Endothelial cell of umbilical vein (primary cell): Measurements from ENCODE around the gene SYMPK. TPM values are rescaled to one million over a fixed set of nuclear protein-coding genes. Genes with fewer than 3 reads are reported as not detected.
A peak's percentile ranks its signal among the peaks of the same experiment; 100 is the strongest.

Experiments
- BruUV-seq: library from RNA; stranded (reverse); fragments of 400-500 nt; replicated peaks from 2 replicates; lab custom pipeline; 2021; lab: Mats Ljungman, UMichigan
- CTCF ChIA-PET: fragments of 300-600, 350-600 bp; sonication (Branson Sonifier 250); formaldehyde crosslinking; loops from one replicate; lab custom pipeline; 2021; ENCODE audit warnings: antibody characterized with exemption, inconsistent platforms; lab: Charles Lee
- POLR2A ChIA-PET: fragments of 300-600, 350-600 bp; sonication (Branson Sonifier 250); formaldehyde crosslinking; loops from one replicate; lab custom pipeline; 2021; ENCODE audit warnings: antibody characterized with exemption, inconsistent platforms; lab: Charles Lee
- DNase-seq: peaks from one replicate; pipeline ENCODE4 v3.0.0-alpha.2; 2011; ENCODE audit warnings: low read depth, low spot score
- FAIRE-seq: peaks from 2 replicates; lab custom pipeline; 2011; peaks lifted over from hg19 to GRCh38; lab: Jason Lieb, UNC
- H2AFZ ChIP-seq: 2 replicates; pipeline ENCODE4 v1.6.0; 2012; ENCODE audit warnings: low read depth, low read length, control low read depth, inconsistent platforms
- H3K27ac ChIP-seq: 2 replicates; pipeline ENCODE4 v1.5.1; 2011; ENCODE audit warnings: low read depth, mild to moderate bottlenecking, control low read depth, low read length, moderate library complexity; ENCODE audit not compliant: insufficient read depth
- H3K27me3 ChIP-seq, 2 experiments: 2 replicates each; pipeline versions ENCODE4 v1.6.0 to v1.6.1; 2011; ENCODE audit warnings: low read length in 2 of 2, mixed read lengths in 1 of 2; ENCODE audit not compliant: control insufficient read depth in 2 of 2, insufficient read depth in 2 of 2
- H3K36me3 ChIP-seq, 2 experiments: 2 replicates in 1 of 2; 3 replicates in 1 of 2; pipeline ENCODE4 v1.5.1; 2011; ENCODE audit warnings: low read length in 2 of 2, mild to moderate bottlenecking in 1 of 2, moderate library complexity in 1 of 2; ENCODE audit not compliant: control insufficient read depth in 2 of 2, insufficient read depth in 2 of 2; ENCODE audit errors: extremely low read depth in 1 of 2
- H3K4me1 ChIP-seq: 3 replicates; pipeline ENCODE4 v1.5.1; 2011; ENCODE audit warnings: mild to moderate bottlenecking, low read length; ENCODE audit not compliant: control insufficient read depth, insufficient read depth; ENCODE audit errors: extremely low read depth
- H3K4me2 ChIP-seq: 2 replicates; pipeline ENCODE4 v1.6.1; 2011; ENCODE audit warnings: low read length, control low read depth, mixed read lengths; ENCODE audit not compliant: insufficient read depth
- H3K4me3 ChIP-seq, 3 experiments: fragments of 200-600 bp in 1 of 3; sonication (generic), shearing (Covaris generic) in 1 of 3; replicated peaks in 1 of 3; 2 replicates each; pipeline ENCODE4 v1.5.1; 2011 to 2016; ENCODE audit warnings: control low read depth in 3 of 3, low read length in 3 of 3, mild to moderate bottlenecking in 2 of 3, inconsistent platforms in 1 of 3, low read depth in 1 of 3, moderate library complexity in 1 of 3; ENCODE audit not compliant: insufficient read depth in 1 of 3
- H3K79me2 ChIP-seq: 2 replicates; pipeline ENCODE4 v1.6.0; 2012; ENCODE audit warnings: low read length, inconsistent platforms; ENCODE audit not compliant: control insufficient read depth, insufficient read depth
- H3K9ac ChIP-seq: replicated peaks from 2 replicates; pipeline ENCODE3; 2011; ENCODE audit warnings: low read length, control low read depth; ENCODE audit not compliant: insufficient read depth; ENCODE audit errors: extremely low read depth
- H3K9me1 ChIP-seq: replicated peaks from 3 replicates; pipeline ENCODE4 v1.6.0; 2011; ENCODE audit warnings: mild to moderate bottlenecking, low read length; ENCODE audit not compliant: control insufficient read depth, insufficient read depth; ENCODE audit errors: extremely low read depth
- H3K9me3 ChIP-seq: replicated peaks from 2 replicates; pipeline ENCODE4 v1.5.1; 2012; ENCODE audit warnings: low read length, inconsistent platforms; ENCODE audit not compliant: control insufficient read depth, insufficient read depth
- H4K20me1 ChIP-seq: replicated peaks from 2 replicates; pipeline ENCODE3; 2011; ENCODE audit warnings: mild to moderate bottlenecking, low read length; ENCODE audit not compliant: control insufficient read depth, insufficient read depth; ENCODE audit errors: extremely low read depth
- CTCF ChIP-seq, 2 donors: IDR thresholded peaks; 1 replicate in 1 of 2; 2 replicates in 1 of 2; pipeline ENCODE4 v1.5.1; 2011; ENCODE audit warnings: low read length in 2 of 2, mild to moderate bottlenecking in 2 of 2, moderate library complexity in 2 of 2, control low read depth in 1 of 2, inconsistent platforms in 1 of 2, low read depth in 1 of 2; ENCODE audit not compliant: insufficient read depth in 1 of 2; ENCODE audit errors: extremely low read depth in 1 of 2
- EZH2 ChIP-seq: IDR thresholded peaks from 2 replicates; pipeline ENCODE4 v1.6.1; 2012; ENCODE audit warnings: borderline replicate concordance, low read depth, mild to moderate bottlenecking, moderate library complexity, low read length, inconsistent platforms; ENCODE audit not compliant: severe bottlenecking
- FOS ChIP-seq: IDR thresholded peaks from 2 replicates; pipeline ENCODE4 v1.6.1; 2011; ENCODE audit warnings: mild to moderate bottlenecking, low read length, moderate library complexity, borderline replicate concordance; ENCODE audit not compliant: insufficient read depth
- GATA2 ChIP-seq: IDR thresholded peaks from 2 replicates; pipeline ENCODE4 v1.7.0; 2011; ENCODE audit warnings: low read depth, mild to moderate bottlenecking, moderate library complexity, mixed read lengths, low read length; ENCODE audit not compliant: insufficient read length, insufficient read depth
- JUN ChIP-seq: IDR thresholded peaks from 2 replicates; pipeline ENCODE4 v1.6.1; 2011; ENCODE audit warnings: borderline replicate concordance, low read depth; ENCODE audit not compliant: insufficient read length, insufficient read depth
- MAX ChIP-seq: IDR thresholded peaks from 2 replicates; pipeline ENCODE4 v1.6.1; 2011; ENCODE audit not compliant: insufficient read depth, insufficient read length
- MYC ChIP-seq: IDR thresholded peaks from one replicate; pipeline ENCODE4 v1.6.1; 2011; ENCODE audit warnings: mild to moderate bottlenecking, low read depth, low read length
- POLR2A ChIP-seq: IDR thresholded peaks from 2 replicates; pipeline ENCODE4 v1.6.1; 2012; ENCODE audit warnings: low read depth, mild to moderate bottlenecking, control low read depth, low read length
- POLR2AphosphoS5 ChIP-seq: IDR thresholded peaks from 2 replicates; pipeline ENCODE4 v1.6.1; 2012; ENCODE audit warnings: low read depth, mild to moderate bottlenecking, control low read depth, low read length, moderate library complexity; ENCODE audit not compliant: insufficient read depth
- dilution Hi-C: fragments of 300-500 bp; cut with MboI; formaldehyde crosslinking; loops from one replicate; pipeline ENCODE4 v1.15.0; 2019; ENCODE audit warnings: low sequenced_read_pairs; ENCODE audit not compliant: extremely low pct_ligation_motif_present
- intact Hi-C: fragments of 100-400 bp; cut with micrococcal nuclease; formaldehyde crosslinking; loops from one replicate; pipeline ENCODE4 v1.10.0; 2022
- polyA plus RNA-seq, 4 experiments: library from polyadenylated mRNA; depleted of rRNA in 3 of 4; stranded (reverse) in 3 of 4; unstranded in 1 of 4; fragments of >200 nt; gene quantifications; 2 replicates each; pipeline versions ENCODE4 v1.2.1 to v1.2.3, GENCODE V29; 2011 to 2012; ENCODE audit warnings: missing spikeins in 1 of 4
- total RNA-seq: library from RNA; stranded (reverse); gene quantifications from 2 replicates; pipeline ENCODE4 v1.2.3, GENCODE V29; 2021

The SYMPK gene
- total and polyA plus RNA-seq, 2 donors (not counting 3 experiments of a cell fraction or from before 2014, with no cell fraction given) = 89.8 to 95.7 TPM

- peak; percentile 70 for DNase-seq
- Histone ChIP-seq H3K9me1 (no peaks in the 10 kb centered on the region), H3K36me3 (peaks cover 0 to 3% of the 10 kb centered on the region in 2 experiments), H3K27me3 (no peaks in the 10 kb centered on the region), H4K20me1 (no peaks in the 10 kb centered on the region), H3K4me3 (peak overlapping the region; percentile 61 to 92 (median 82)), H3K9me3 (no peaks in the 10 kb centered on the region), H3K79me2 (peaks cover 2% of the 10 kb centered on the region), H2AFZ (peak overlapping the region; percentile 59), H3K27ac (peak overlapping the region; percentile 40), H3K9ac (peak overlapping the region; percentile 65), H3K4me2 (peak overlapping the region; percentile 66), H3K4me1 (peaks cover 14% of the 10 kb centered on the region)
- FAIRE-seq = peak; percentile 84
- CTCF ChIA-PET = interaction anchor here (1.0 to 6.7 kb wide), 7 partner anchors 9 to 74 kb away, joined by 4 to 125 read pairs (median 10); partner anchors contain the start of genes FBXO46, QPCTL and SNRPD2
- no TSS peak for BruUV-seq
- POLR2A ChIA-PET = interaction anchor here (1.4 to 2.4 kb wide), 2 partner anchors 50 to 75 kb away, joined by 4 to 24 read pairs; partner anchors contain the start of gene QPCTL
- intact Hi-C loops = loop anchor here (1.0 kb wide), 1 partner anchor 74 kb away; no protein-coding TSS in a partner anchor
- dilution Hi-C loops = no loop called here
- no peak for TF ChIP-seq MAX
- no peak for TF ChIP-seq GATA2
- no peak for TF ChIP-seq POLR2AphosphoS5
These were observed 95.5 kb downstream of the SYMPK start for GRCh38 chr19:45767410-45767880.

DNA sequence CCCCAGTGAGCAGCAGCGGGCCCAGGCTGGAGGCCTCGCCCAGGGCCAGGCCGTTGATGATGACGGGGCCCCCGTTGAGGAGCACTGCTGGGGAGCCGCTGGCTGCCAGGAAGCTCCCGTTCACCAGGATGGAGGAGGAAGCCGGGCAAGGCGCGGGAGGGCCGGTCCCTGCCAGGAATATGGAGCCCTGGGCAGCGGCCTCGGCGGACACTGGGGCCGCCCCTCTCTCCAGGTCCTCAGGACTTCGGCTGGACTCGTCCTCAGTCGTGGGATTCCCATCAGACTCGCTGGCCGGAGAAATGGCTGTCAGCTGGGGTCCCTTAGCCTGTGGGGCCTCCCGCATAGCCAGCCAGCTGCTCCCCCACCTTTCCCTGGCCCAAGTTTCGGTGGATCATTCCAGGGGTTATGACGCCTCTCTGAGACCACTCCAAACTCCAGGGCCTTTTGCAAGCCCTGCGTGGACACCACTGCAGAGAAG is 96.0 kb downstream of the SYMPK start:
- H3K9ac ChIP-seq = peak overlapping the region; percentile 65
- H3K36me3 ChIP-seq = peaks cover 0 to 3% of the 10 kb centered on the region in 2 experiments
- H3K9me3 ChIP-seq = no peaks in the 10 kb centered on the region
- peaks cover 14% of the 10 kb centered on the region for H3K4me1 ChIP-seq
- TF ChIP-seq MAX = no peak
- TF ChIP-seq FOS = no peak
- TF ChIP-seq GATA2 = no peak
- TF ChIP-seq MYC = no peak
- no peak for TF ChIP-seq JUN
- TF ChIP-seq POLR2AphosphoS5 = no peak
- no peak for TF ChIP-seq POLR2A
- TF ChIP-seq EZH2 = no peak
- no peak for TF ChIP-seq CTCF (IDR thresholded peaks at IDR 0.05; ENCODE audit: extremely low read depth in 1 of 2, insufficient read depth in 1 of 2, low read depth in 1 of 2, low read length in 2 of 2)
- ChIA-PET CTCF (interaction anchor here (1.0 to 6.7 kb wide), 7 partner anchors 9 to 74 kb away, joined by 4 to 125 read pairs (median 10); partner anchors contain the start of genes FBXO46, QPCTL and SNRPD2), POLR2A (interaction anchor here (1.4 kb wide), 1 partner anchor 74 kb away, joined by 4 read pairs; the partner anchor contains the start of gene QPCTL)
- H3K4me3 ChIP-seq = peak overlapping the region; percentile 61 to 92 (median 82)
- BruUV-seq = no TSS peak
- intact Hi-C loops (loop anchor here (1.0 kb wide), 1 partner anchor 74 kb away; no protein-coding TSS in a partner anchor), dilution Hi-C loops (no loop called here)
- H3K79me2 ChIP-seq = peaks cover 2% of the 10 kb centered on the region
- H4K20me1 ChIP-seq = no peaks in the 10 kb centered on the region
- no peak for FAIRE-seq
- peak overlapping the region; percentile 59 for H2AFZ ChIP-seq
- H3K4me2 ChIP-seq = peak overlapping the region; percentile 66
- no peak for DNase-seq
- peak overlapping the region; percentile 40 for H3K27ac ChIP-seq
- no peaks in the 10 kb centered on the region for H3K9me1 ChIP-seq
- H3K27me3 ChIP-seq = no peaks in the 10 kb centered on the region
